Ammon's horn (tissue), 1 donor: ENCODE data around the gene RPTOR.
"Not testable (repeated sequence)": the region's sequence is repeated elsewhere in the genome, so short reads cannot be mapped to it uniquely, and the experiment has no call there.

Experiments
- DNase-seq: peaks from one replicate; pipeline ENCODE4 v3.0.0-alpha.2; 2016; ENCODE audit warnings: low spot score

The RPTOR gene

DNA sequence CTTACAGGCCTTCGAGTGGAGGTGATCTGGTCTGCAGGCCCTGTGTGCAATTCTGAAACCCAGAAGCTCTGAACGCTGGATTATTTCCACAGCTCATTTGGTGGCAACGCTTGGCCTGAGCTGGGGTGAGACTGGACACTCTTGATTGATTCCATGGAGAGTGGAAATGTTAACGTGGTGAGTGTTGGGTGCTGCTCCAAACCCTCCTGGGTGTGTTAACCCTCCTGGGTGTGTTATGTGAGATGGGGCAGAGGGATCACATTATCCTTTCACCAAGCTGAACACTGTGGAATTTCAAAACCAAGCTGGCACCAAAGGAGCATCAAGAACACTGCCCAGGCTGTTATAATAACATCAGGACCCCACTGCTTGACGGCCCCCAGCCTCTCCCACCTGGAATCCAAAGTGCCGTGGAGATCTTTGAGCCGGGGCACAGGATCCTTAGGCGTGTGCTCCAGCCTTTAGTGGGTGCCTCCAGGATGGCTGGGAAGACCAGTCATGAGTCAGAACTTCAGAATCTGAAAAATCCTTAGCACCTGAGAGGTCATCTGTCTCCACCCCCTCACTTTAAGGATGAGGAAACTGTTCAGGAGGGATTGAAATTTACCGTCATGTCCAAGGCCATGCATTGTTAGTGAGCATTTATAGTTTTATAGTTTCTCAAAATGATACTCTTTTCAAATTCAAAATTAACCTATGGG is 75.0 kb downstream of the RPTOR start:
- no peak for DNase-seq

GRCh38 chr17:80621335-80621996 is 76.8 kb downstream of the RPTOR start:
- DNase-seq: no peak

DNA sequence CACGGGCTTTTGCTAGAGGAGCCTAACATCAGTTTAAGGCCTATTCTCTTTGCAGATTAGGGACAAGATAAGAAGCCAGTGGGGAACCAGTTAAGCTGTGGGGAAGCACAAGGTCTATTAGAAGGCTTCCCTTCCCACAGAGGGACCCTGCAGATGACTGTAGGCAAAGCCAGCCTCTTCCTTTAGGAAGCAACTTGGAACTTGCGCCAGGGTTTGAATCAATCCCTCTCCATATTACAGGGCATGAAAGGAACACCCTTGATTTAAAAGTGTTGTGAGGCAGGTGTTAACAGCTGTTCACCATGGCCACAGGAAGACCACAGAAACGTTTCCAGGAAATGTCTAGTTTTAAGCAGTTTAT is 77.3 kb downstream of the RPTOR start:
- no peak for DNase-seq

GRCh38 chr17:80624864-80625263 is 80.2 kb downstream of the RPTOR start:
- no peak for DNase-seq

DNA sequence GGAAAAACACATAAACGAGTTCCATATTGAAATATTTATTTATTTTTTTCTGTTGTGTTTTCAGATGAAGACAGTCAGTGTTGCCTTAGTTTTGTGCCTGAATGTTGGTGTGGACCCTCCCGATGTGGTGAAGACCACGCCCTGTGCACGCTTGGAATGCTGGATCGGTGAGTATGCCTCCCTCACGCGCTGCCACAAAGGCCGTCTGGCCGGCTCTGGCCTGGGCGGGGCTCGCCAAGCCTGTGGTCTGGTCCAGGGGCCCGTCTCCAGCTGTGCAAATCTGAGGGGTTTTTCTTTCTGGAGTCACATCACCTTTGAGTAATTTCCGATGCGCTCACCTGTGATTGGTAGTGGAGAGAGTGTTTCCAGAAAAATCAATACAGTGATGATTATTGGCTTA is 81.0 kb downstream of the RPTOR start:
- DNase-seq: no peak

- DNase-seq: not testable (repeated sequence)
These were observed 84.2 kb downstream of the RPTOR start for GRCh38 chr17:80628881-80629280.

DNA sequence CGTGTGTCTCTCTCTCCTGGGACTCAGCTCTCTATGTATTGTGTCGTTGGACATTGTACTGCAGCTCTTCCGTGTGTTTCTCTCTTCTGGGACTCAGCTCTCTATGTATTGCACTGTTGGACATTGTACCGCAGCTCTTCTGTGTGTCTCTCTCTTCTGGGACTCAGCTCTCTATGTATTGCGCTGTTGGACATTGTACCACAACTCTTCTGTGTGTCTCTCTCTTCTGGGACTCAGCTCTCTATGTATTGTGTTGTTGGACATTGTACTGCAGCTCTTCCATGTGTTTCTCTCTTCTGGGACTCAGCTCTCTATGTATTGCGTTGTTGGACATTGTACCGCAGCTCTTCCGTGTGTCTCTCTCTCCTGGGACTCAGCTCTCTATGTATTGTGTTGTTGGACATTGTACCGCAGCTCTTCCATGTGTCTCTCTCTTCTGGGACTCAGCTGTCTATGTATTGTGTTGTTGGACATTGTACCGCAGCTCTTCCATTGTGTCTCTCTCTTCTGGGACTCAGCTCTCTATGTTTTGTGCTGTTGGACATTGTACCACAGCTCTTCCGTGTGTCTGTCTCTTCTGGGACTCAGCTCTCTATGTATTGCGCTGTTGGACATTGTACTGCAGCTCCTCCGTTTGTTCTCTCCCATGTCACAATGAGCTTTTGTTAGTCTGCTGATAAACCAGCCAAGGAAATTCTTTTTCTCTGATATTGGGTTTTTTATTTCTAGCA is 84.8 kb downstream of the RPTOR start:
- no peak for DNase-seq

- DNase-seq: no peak
These were observed 86.0 kb downstream of the RPTOR start for GRCh38 chr17:80630560-80631120.

- no peak for DNase-seq
These were observed 86.8 kb downstream of the RPTOR start for GRCh38 chr17:80631142-80632045.

- no peak for DNase-seq
These were observed 87.5 kb downstream of the RPTOR start for GRCh38 chr17:80632046-80632581.

- no peak for DNase-seq
These were observed 88.6 kb downstream of the RPTOR start for GRCh38 chr17:80633207-80633606.

DNA sequence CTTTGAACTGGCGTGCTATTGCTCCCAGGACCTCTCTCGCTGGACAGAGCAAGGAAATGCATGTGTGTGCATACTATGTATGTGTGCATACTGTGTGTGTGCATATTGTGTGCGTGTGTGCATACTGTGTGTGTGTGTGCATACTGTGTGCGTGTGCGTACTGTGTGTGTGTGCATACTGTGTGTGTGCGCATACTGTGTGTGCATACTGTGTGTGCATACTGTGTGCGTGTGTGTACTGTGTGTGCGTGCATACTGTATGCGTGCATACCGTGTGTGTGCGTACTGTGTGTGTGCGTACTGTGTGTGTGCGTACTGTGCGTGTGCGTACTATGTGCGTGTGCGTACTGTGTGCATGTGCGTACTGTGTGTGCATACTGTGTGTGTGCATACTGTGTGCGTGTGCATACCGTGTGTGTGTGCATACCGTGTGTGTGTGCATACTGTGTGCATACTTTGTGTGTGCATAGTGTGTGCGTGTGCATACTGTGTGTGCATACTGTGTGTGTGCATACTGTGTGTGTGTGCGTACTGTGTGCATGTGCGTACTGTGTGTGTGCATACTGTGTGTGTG is 89.4 kb downstream of the RPTOR start:
- DNase-seq: no peak

DNA sequence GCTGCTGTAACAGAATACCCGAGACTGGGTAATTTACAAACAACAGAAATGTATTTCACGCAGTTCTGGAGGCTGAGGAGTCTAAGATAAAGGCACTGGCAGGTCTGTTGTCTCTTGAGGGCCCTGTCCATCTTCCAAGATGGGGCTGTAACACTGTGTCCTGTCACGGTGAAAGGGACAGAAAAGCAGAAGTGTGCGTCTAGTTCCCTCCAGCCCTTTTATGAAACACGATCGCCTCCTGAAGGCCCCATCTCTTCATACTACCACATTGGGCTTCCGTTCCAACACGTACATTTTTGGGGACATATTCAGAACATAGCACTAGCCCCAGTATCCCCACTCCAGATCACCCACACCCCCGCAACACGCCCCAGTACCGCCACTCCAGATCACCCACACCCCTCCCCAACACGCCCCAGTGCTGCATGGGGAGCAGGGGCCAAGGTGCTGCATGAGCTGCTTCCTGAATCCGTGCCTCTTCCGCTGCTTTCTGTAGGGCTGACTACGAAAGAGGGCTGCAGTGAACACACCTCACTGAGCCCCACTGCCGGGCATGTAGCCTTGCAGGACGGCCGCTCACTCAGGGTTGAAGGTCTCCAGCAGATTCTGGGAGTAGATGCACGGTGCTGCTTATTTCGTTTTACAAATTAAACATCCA is 91.9 kb downstream of the RPTOR start:
- no peak for DNase-seq

GRCh38 chr17:80637048-80637781 is 92.6 kb downstream of the RPTOR start:
- no peak for DNase-seq

GRCh38 chr17:80639658-80640057 is 95.0 kb downstream of the RPTOR start:
- no peak for DNase-seq

DNA sequence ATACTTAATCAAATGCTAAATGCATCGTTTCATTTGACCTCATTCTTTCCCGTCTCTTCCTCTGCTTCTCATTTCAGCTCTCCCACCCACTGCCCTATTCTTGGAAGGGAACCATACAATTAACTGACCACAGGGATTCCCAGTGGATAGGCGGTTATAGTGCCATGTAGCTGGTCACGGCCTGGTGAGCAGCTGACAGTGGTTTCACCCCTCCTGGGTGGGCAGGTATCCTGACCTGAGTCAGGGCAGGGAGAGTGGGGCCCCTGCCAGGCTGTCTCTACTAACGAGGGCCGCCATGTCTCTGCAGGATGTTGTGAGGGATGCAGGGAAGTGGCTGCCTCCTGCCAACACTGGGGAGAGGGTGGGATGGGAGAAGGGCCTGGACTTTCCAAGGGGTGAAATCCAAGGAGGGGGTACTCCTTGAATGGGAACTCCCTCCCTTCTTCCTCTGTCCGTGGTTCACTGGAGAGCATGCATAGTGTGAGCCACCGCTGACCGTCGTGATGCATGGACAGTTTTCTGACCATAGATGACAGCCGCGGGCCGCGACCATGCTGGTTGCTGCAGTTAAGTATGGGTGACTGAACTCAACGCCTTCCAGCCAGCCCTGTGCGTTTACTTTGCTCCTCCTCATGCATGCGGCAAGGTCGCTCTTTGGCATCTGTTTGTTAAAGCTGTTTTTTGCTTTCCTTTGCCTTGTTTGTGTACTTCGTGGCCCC is 95.9 kb downstream of the RPTOR start:
- no peak for DNase-seq

GRCh38 chr17:80643326-80644099 is 98.9 kb downstream of the RPTOR start:
- no peak for DNase-seq

DNA sequence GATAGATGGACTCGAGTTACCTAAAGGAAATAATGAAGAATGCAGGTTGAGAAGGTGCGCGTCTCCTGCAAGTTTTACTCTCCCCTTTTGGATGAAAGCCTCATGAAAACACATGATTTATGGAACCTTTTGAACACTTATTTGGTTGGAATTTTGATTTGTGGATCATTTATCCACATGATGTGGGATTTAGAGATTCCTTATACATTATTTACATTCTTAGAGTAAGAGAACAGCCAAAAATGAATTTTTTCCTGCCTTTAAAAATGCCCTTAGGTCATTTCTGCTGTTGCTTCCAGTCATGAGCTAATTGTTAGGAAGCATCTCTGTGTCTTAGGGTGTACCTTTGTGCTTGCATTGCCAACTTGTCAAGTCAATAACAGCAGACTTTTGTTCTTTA is 99.9 kb downstream of the RPTOR start:
- no peak for DNase-seq
